Neural progenitor cell (in vitro differentiated cells): ENCODE results near the gene HSPG2.

Source experiments
- EZH2 ChIP-seq: fragments of 200-600 bp; sonication (generic); IDR thresholded peaks from 2 replicates; pipeline ENCODE4 v1.6.1; 2017; ENCODE audit warnings: antibody characterized with exemption, mild to moderate bottlenecking, moderate library complexity
- TF ChIP-seq, protein P1 (sequence below): fragments of 200-600 bp; sonication (generic); IDR thresholded peaks from 2 replicates; pipeline ENCODE4 v1.5.1; 2017; ENCODE audit warnings: antibody characterized with exemption, mild to moderate bottlenecking

- TF ChIP-seq, protein P1, sequence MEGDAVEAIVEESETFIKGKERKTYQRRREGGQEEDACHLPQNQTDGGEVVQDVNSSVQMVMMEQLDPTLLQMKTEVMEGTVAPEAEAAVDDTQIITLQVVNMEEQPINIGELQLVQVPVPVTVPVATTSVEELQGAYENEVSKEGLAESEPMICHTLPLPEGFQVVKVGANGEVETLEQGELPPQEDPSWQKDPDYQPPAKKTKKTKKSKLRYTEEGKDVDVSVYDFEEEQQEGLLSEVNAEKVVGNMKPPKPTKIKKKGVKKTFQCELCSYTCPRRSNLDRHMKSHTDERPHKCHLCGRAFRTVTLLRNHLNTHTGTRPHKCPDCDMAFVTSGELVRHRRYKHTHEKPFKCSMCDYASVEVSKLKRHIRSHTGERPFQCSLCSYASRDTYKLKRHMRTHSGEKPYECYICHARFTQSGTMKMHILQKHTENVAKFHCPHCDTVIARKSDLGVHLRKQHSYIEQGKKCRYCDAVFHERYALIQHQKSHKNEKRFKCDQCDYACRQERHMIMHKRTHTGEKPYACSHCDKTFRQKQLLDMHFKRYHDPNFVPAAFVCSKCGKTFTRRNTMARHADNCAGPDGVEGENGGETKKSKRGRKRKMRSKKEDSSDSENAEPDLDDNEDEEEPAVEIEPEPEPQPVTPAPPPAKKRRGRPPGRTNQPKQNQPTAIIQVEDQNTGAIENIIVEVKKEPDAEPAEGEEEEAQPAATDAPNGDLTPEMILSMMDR: peak; percentile 4
- no peak for TF ChIP-seq EZH2
Observed at GRCh38 chr1:21865943-21866706, 71.0 kb downstream of the HSPG2 start.
